GM12873 (cell line): ENCODE results near the gene NUP42.

Experiments
- TF ChIP-seq, protein P1 (sequence below): IDR thresholded peaks from 2 replicates; pipeline ENCODE4 v1.5.1; 2012; ENCODE audit warnings: low read depth, mild to moderate bottlenecking, moderate library complexity, low read length, control low read depth; ENCODE audit not compliant: insufficient read depth; ENCODE audit errors: missing control alignments

NUP42 gene

GRCh38 chr7:23212841-23213240, 31.0 kb downstream of the NUP42 start:
- TF ChIP-seq, protein P1, sequence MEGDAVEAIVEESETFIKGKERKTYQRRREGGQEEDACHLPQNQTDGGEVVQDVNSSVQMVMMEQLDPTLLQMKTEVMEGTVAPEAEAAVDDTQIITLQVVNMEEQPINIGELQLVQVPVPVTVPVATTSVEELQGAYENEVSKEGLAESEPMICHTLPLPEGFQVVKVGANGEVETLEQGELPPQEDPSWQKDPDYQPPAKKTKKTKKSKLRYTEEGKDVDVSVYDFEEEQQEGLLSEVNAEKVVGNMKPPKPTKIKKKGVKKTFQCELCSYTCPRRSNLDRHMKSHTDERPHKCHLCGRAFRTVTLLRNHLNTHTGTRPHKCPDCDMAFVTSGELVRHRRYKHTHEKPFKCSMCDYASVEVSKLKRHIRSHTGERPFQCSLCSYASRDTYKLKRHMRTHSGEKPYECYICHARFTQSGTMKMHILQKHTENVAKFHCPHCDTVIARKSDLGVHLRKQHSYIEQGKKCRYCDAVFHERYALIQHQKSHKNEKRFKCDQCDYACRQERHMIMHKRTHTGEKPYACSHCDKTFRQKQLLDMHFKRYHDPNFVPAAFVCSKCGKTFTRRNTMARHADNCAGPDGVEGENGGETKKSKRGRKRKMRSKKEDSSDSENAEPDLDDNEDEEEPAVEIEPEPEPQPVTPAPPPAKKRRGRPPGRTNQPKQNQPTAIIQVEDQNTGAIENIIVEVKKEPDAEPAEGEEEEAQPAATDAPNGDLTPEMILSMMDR: no peak

DNA sequence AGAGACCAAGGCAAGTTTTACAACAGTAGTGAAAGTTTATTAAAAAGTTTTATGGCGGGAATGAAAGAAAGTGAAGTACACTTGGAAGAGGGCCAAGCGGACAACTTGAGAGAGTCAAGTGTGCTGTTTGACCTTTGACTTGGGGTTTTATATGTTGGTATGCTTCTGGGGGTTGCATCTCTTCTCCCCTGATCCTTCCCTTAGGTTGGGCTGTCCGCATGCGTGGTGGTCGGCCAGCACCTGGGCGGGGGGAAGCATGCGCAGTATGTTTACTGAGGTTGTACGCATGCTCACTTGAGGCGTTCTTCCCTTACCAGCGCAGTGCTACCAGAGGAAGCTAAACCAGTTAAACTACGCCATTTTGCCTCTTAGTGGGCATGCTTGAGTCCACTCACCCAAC, 31.9 kb downstream of the NUP42 start:
- TF ChIP-seq, protein P1: no peak

GRCh38 chr7:23214423-23214822, 32.6 kb downstream of the NUP42 start:
- TF ChIP-seq, protein P1: no peak

GRCh38 chr7:23214938-23215337, 33.1 kb downstream of the NUP42 start:
- TF ChIP-seq, protein P1: no peak

GRCh38 chr7:23216021-23216420, 34.2 kb downstream of the NUP42 start:
- TF ChIP-seq, protein P1: no peak

DNA sequence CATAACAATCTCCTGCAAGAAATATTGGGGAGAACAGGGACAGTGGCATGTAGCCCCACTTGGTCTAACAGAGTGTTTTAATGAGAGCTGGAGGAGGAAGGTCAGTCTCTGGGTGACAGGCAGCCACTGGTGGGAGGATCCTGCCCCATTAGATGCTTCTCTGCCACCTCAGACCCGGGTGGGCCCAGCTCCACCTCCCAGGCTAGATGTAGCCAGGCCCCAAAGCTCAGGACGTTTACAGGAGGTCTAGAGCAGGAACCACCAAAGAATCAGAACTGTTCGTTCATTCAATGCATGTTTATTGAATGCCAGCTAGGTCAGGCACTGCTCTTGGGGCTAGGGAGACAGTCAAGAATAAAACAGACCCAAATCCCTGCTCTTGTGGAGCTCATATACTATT, 36.3 kb downstream of the NUP42 start:
- TF ChIP-seq, protein P1: no peak

GRCh38 chr7:23220690-23221305, 39.0 kb downstream of the NUP42 start:
- TF ChIP-seq, protein P1: no peak
